IMR-90 (cell line): Measurements from ENCODE around the gene RER1. TPM values are rescaled to one million over a fixed set of nuclear protein-coding genes. Genes with fewer than 3 reads are reported as not detected.

Source experiments
- ATAC-seq: fragments of 200-7000 bp; cut with Tn5 transposase; 2 replicates; pipeline ENCODE4 v1.9.1; 2020; ENCODE audit warnings: low read depth, mild to moderate bottlenecking, moderate library complexity
- BruUV-seq: library from RNA; stranded (reverse); fragments of 400-500 nt; replicated peaks from 2 replicates; lab custom pipeline; 2021; lab: Mats Ljungman, UMichigan
- CTCF ChIA-PET: fragments of 300-600 bp; formaldehyde crosslinking; extraction: SDS; loops from one replicate; lab custom pipeline; 2021; ENCODE audit warnings: antibody characterized with exemption; lab: Yijun Ruan, JAX
- POLR2A ChIA-PET: fragments of 300-600 bp; sonication (Branson Sonifier 250); formaldehyde crosslinking; loops from one replicate; lab custom pipeline; 2022; ENCODE audit warnings: antibody characterized with exemption; ENCODE audit not compliant: unreplicated experiment; lab: Charles Lee
- DNase-seq: peaks from one replicate; pipeline ENCODE4 v3.0.0; 2013
- H2AFZ ChIP-seq: replicated peaks from 2 replicates; pipeline ENCODE3; 2013; ENCODE audit warnings: low read length, mild to moderate bottlenecking; ENCODE audit not compliant: poor library complexity
- H2AK5ac ChIP-seq: 2 replicates; pipeline ENCODE4 v1.6.1; 2013; ENCODE audit warnings: low read depth, low read length, inconsistent platforms
- H2AK9ac ChIP-seq: replicated peaks from 2 replicates; pipeline ENCODE3; 2013; ENCODE audit warnings: mild to moderate bottlenecking, low read depth, low read length, moderate library complexity; ENCODE audit not compliant: poor library complexity
- H2BK120ac ChIP-seq: 2 replicates; pipeline ENCODE4 v1.6.1; 2013; ENCODE audit warnings: low read depth, low read length, inconsistent platforms
- H2BK15ac ChIP-seq: 3 replicates; pipeline ENCODE4 v1.6.1; 2013; ENCODE audit warnings: low read depth, low read length, inconsistent platforms
- H2BK20ac ChIP-seq: 2 replicates; pipeline ENCODE4 v1.6.1; 2013; ENCODE audit warnings: low read depth, mild to moderate bottlenecking, inconsistent platforms, low read length, moderate library complexity
- H2BK5ac ChIP-seq: 2 replicates; pipeline ENCODE4 v1.6.1; 2013; ENCODE audit warnings: mild to moderate bottlenecking, low read depth, low read length, inconsistent platforms; ENCODE audit not compliant: poor library complexity, severe bottlenecking
- H3K14ac ChIP-seq: replicated peaks from 2 replicates; pipeline ENCODE4 v1.6.1; 2013; ENCODE audit warnings: low read depth, low read length, inconsistent platforms
- H3K18ac ChIP-seq: 2 replicates; pipeline ENCODE4 v1.6.1; 2013; ENCODE audit warnings: low read depth, low read length, control low read depth
- H3K23ac ChIP-seq: 2 replicates; pipeline ENCODE4 v1.6.1; 2013; ENCODE audit warnings: low read depth, low read length, inconsistent platforms
- H3K27ac ChIP-seq: 2 replicates; pipeline ENCODE4 v1.5.1; 2013; ENCODE audit warnings: mild to moderate bottlenecking, control low read depth, low read length; ENCODE audit not compliant: insufficient read depth
- H3K27me3 ChIP-seq: 2 replicates; pipeline ENCODE4 v1.6.1; 2013; ENCODE audit warnings: low read length; ENCODE audit not compliant: control insufficient read depth, insufficient read depth
- H3K36me3 ChIP-seq: 2 replicates; pipeline ENCODE4 v1.6.1; 2013; ENCODE audit warnings: low read length, mixed read lengths; ENCODE audit not compliant: control insufficient read depth, insufficient read depth
- H3K4ac ChIP-seq: 2 replicates; pipeline ENCODE4 v1.6.1; 2013; ENCODE audit warnings: low read depth, low read length, inconsistent platforms
- H3K4me1 ChIP-seq: 2 replicates; pipeline ENCODE4 v1.6.1; 2013; ENCODE audit warnings: low read length, mixed read lengths; ENCODE audit not compliant: control insufficient read depth, insufficient read depth
- H3K4me2 ChIP-seq: 2 replicates; pipeline ENCODE4 v1.6.1; 2013; ENCODE audit warnings: low read depth, mild to moderate bottlenecking, control low read depth, low read length, moderate library complexity
- H3K4me3 ChIP-seq: 2 replicates; pipeline ENCODE4 v1.5.1; 2013; ENCODE audit warnings: low read depth, mild to moderate bottlenecking, control low read depth, low read length, moderate library complexity; ENCODE audit not compliant: insufficient read depth
- H3K56ac ChIP-seq: 2 replicates; pipeline ENCODE4 v1.6.1; 2013; ENCODE audit warnings: low read length, inconsistent platforms; ENCODE audit not compliant: insufficient read depth; ENCODE audit errors: extremely low read depth
- H3K79me1 ChIP-seq, 2 experiments: 2 replicates each; pipeline ENCODE4 v1.6.1; 2013; ENCODE audit warnings: low read length in 2 of 2, inconsistent platforms in 1 of 2, low read depth in 1 of 2
- H3K9ac ChIP-seq: 2 replicates; pipeline ENCODE4 v1.6.1; 2013; ENCODE audit warnings: low read depth, low read length, control low read depth
- H3K9me1 ChIP-seq: 2 replicates; pipeline ENCODE4 v1.6.1; 2013; ENCODE audit warnings: low read length, inconsistent platforms; ENCODE audit not compliant: insufficient read depth
- H3K9me3 ChIP-seq: 2 replicates; pipeline ENCODE4 v1.6.1; 2013; ENCODE audit warnings: low read length; ENCODE audit not compliant: control insufficient read depth, insufficient read depth
- H4K20me1 ChIP-seq: 2 replicates; pipeline ENCODE4 v1.6.1; 2013; ENCODE audit warnings: low read length, inconsistent platforms; ENCODE audit not compliant: insufficient read depth
- H4K5ac ChIP-seq: 2 replicates; pipeline ENCODE4 v1.6.1; 2013; ENCODE audit warnings: mild to moderate bottlenecking, low read depth, low read length, control low read depth
- H4K8ac ChIP-seq, 2 experiments: 2 replicates each; pipeline ENCODE4 v1.6.1; 2013; ENCODE audit warnings: low read depth in 2 of 2, low read length in 2 of 2, control low read depth in 1 of 2, inconsistent platforms in 1 of 2
- H4K91ac ChIP-seq: 2 replicates; pipeline ENCODE4 v1.6.1; 2013; ENCODE audit warnings: low read depth, low read length, inconsistent platforms; ENCODE audit not compliant: insufficient read depth
- BHLHE40 ChIP-seq: fragments of 150-350 bp; IDR thresholded peaks from 2 replicates; pipeline ENCODE4 v1.6.1; 2016; ENCODE audit warnings: mild to moderate bottlenecking, low read depth, low read length
- CHD1 ChIP-seq: IDR thresholded peaks from 2 replicates; pipeline ENCODE4 v1.6.1; 2012; ENCODE audit warnings: low read depth, low read length, improper control_type of control experiment
- CTCF ChIP-seq: conservative IDR thresholded peaks from 2 replicates; pipeline ENCODE4 v1.5.1; 2012; ENCODE audit warnings: mild to moderate bottlenecking, low read depth, low read length, improper control_type of control experiment
- ELK1 ChIP-seq: fragments of 150-350 bp; IDR thresholded peaks from 2 replicates; pipeline ENCODE4 v1.6.1; 2016; ENCODE audit warnings: low read depth, mild to moderate bottlenecking, low read length, moderate library complexity, borderline replicate concordance
- MAZ ChIP-seq: IDR thresholded peaks from 2 replicates; pipeline ENCODE4 v1.6.1; 2012; ENCODE audit warnings: low read depth, mild to moderate bottlenecking, low read length, improper control_type of control experiment, moderate library complexity, borderline replicate concordance
- MXI1 ChIP-seq: IDR thresholded peaks from 2 replicates; pipeline ENCODE4 v1.6.1; 2012; ENCODE audit warnings: low read depth, mild to moderate bottlenecking, low read length, moderate library complexity, borderline replicate concordance
- NFE2L2 ChIP-seq: fragments of 150-350 bp; IDR thresholded peaks from 2 replicates; pipeline ENCODE4 v1.6.1; 2016; ENCODE audit warnings: low read depth, mild to moderate bottlenecking, low read length
- RCOR1 ChIP-seq: IDR thresholded peaks from 2 replicates; pipeline ENCODE4 v1.6.1; 2012; ENCODE audit warnings: mild to moderate bottlenecking, low read length, improper control_type of control experiment; ENCODE audit not compliant: insufficient replicate concordance
- SMC3 ChIP-seq: fragments of 150-350 bp; IDR thresholded peaks from 2 replicates; pipeline ENCODE4 v1.6.1; 2016; ENCODE audit warnings: low read depth, mild to moderate bottlenecking, antibody characterized with exemption, low read length, moderate library complexity
- USF2 ChIP-seq: fragments of 150-350 bp; IDR thresholded peaks from 2 replicates; pipeline ENCODE4 v1.6.1; 2017; ENCODE audit warnings: mild to moderate bottlenecking, antibody characterized with exemption, low read length, low read depth
- WGBS, 2 experiments: methylation state at CpG; one replicate each; pipeline versions ENCODE4 v1.1.5 to v1.1.7; 2013; ENCODE audit warnings: missing lambda C conversion rate in 2 of 2; ENCODE audit not compliant: insufficient read length in 1 of 2; ENCODE audit errors: extremely low coverage in 2 of 2; 5-methylcytosine and 5-hydroxymethylcytosine counted together
- dilution Hi-C: fragments of 300-500 bp; cut with HindIII; formaldehyde crosslinking; loops from one replicate; pipeline ENCODE4 v1.14.3; 2018; ENCODE audit warnings: low sequenced_read_pairs; ENCODE audit not compliant: unreplicated experiment
- in situ Hi-C: fragments of 300-500 bp; cut with MboI; formaldehyde crosslinking; loops from 3 replicates; pipeline ENCODE4 v1.14.3; 2019; ENCODE audit warnings: low sequenced_read_pairs, inconsistent platforms, mixed read lengths
- intact Hi-C: fragments of 100-400 bp; cut with micrococcal nuclease; formaldehyde crosslinking; loops from 2 replicates; pipeline ENCODE4 v1.10.0; 2022
- polyA plus RNA-seq, 3 experiments: library from polyadenylated mRNA; depleted of rRNA; stranded (reverse); fragments of >200 nt; gene quantifications; 2 replicates each; pipeline ENCODE4 v1.2.3, GENCODE V29; 2012; ENCODE audit warnings: low replicate concordance in 1 of 3
- total RNA-seq: library from RNA; depleted of rRNA; stranded (reverse); fragments of >200 nt; gene quantifications from 2 replicates; pipeline ENCODE4 v1.2.3, GENCODE V29; 2012

Gene RER1
- total and polyA plus RNA-seq, 2 of the 4 experiments (the other 2 are of a cell fraction), result 47.1 to 240 TPM

GRCh38 chr1:2372551-2373490, 18.8 kb upstream of the RER1 start:
- intact Hi-C loops, result no loop called here
- Histone ChIP-seq H4K91ac (no peak overlapping the region), H3K79me1 (no peaks in the 10 kb centered on the region), H3K4ac (no peak overlapping the region), H4K8ac (no peak overlapping the region), H4K5ac (no peak overlapping the region), H3K4me3 (no peak overlapping the region), H3K56ac (no peak overlapping the region), H3K4me1 (no peaks in the 10 kb centered on the region), H2BK15ac (no peak overlapping the region), H2AFZ (no peak overlapping the region), H3K27me3 (no peaks in the 10 kb centered on the region), H3K14ac (no peak overlapping the region), H2AK5ac (no peak overlapping the region), H2BK120ac (no peak overlapping the region), H2AK9ac (no peak overlapping the region), H3K9me1 (no peaks in the 10 kb centered on the region), H3K4me2 (no peak overlapping the region), H3K9me3 (no peaks in the 10 kb centered on the region), H3K18ac (no peak overlapping the region), H3K27ac (no peak overlapping the region), H4K20me1 (no peaks in the 10 kb centered on the region; the same call in 1 of the 2 replicates), H3K9ac (no peak overlapping the region), H3K36me3 (no peaks in the 10 kb centered on the region), H3K23ac (no peak overlapping the region), H2BK20ac (no peak overlapping the region), H2BK5ac (no peak overlapping the region)
- dilution Hi-C loops, result no loop called here
- ATAC-seq, result no peak
- ChIA-PET CTCF (no interaction called here), POLR2A (no interaction called here)
- in situ Hi-C loops, result loop anchor here (5.0 to 25.0 kb wide), 2 partner anchors 181 to 411 kb away; partner anchors contain the start of gene FAAP20
- DNase-seq, result no peak
- 87% methylated on average over 21 of the region's 36 CpGs; no CpG with 5 or more reads in 1 of the 2 experiments for WGBS, 2 experiments
- TF ChIP-seq CHD1, result no peak
- TF ChIP-seq MXI1, result no peak
- TF ChIP-seq USF2, result no peak
- no peak for TF ChIP-seq CTCF
- TF ChIP-seq NFE2L2, result no peak
- TF ChIP-seq ELK1, result no peak
- no peak for TF ChIP-seq MAZ
- no peak for TF ChIP-seq RCOR1
- no peak for TF ChIP-seq SMC3
- no peak for TF ChIP-seq BHLHE40
- BruUV-seq, result no TSS peak
